Activated T-cell treated with anti-CD3 and anti-CD28 coated beads, Interleukin-2, amount 50 U/mL, for 72 hours (primary cell): Measurements from ENCODE around the gene SDHA. TPM values are rescaled to one million over a fixed set of nuclear protein-coding genes. Genes with fewer than 3 reads are reported as not detected.

Experiments used
- ATAC-seq, 2 donors: fragments of 150-1000 bp; cut with Tn5 transposase; replicated peaks in 1 of 2; 2 replicates each; pipeline ENCODE4 v1.10.0; 2021; ENCODE audit warnings: moderate library complexity in 2 of 2, mild to moderate bottlenecking in 1 of 2
- DNase-seq, 2 donors: peaks; one replicate each; pipeline ENCODE4 v3.0.0; 2021 to 2022; ENCODE audit warnings: mixed read lengths in 1 of 2
- H3K27ac Mint-ChIP-seq: one replicate; pipeline ENCODE4 v1.8.0; 2022; ENCODE audit warnings: mild to moderate bottlenecking, moderate library complexity, mixed read lengths
- H3K27me3 Mint-ChIP-seq: one replicate; pipeline ENCODE4 v1.8.0; 2022; ENCODE audit warnings: low read depth, mixed read lengths
- H3K36me3 Mint-ChIP-seq, 2 donors: one replicate each; pipeline ENCODE4 v1.8.0; 2022; ENCODE audit warnings: mixed read lengths in 2 of 2, mild to moderate bottlenecking in 1 of 2; ENCODE audit not compliant: insufficient read depth in 2 of 2
- H3K4me1 Mint-ChIP-seq: one replicate; pipeline ENCODE4 v1.8.0; 2022; ENCODE audit warnings: low read depth, mixed read lengths
- H3K4me3 Mint-ChIP-seq, 2 donors: one replicate each; pipeline ENCODE4 v1.8.0; 2022; ENCODE audit warnings: mild to moderate bottlenecking in 2 of 2, mixed read lengths in 2 of 2, moderate library complexity in 2 of 2
- H3K9me3 Mint-ChIP-seq, 2 donors: one replicate each; pipeline ENCODE4 v1.8.0; 2022; ENCODE audit warnings: mixed read lengths in 2 of 2
- total RNA-seq, 2 donors: library from RNA; stranded (reverse); gene quantifications; one replicate each; pipeline ENCODE4 v1.2.3, GENCODE V29; 2022

Gene SDHA
- total RNA-seq, 2 donors from 2014 or later: 143 to 144 TPM

GRCh38 chr5:179401-179800 is 38.7 kb upstream of the SDHA start:
- no peaks in the 10 kb centered on the region for H3K36me3 Mint-ChIP-seq
- no peak overlapping the region for H3K27ac Mint-ChIP-seq
- no peaks in the 10 kb centered on the region for H3K4me1 Mint-ChIP-seq
- DNase-seq (no peak), ATAC-seq (no peak)
- H3K9me3 Mint-ChIP-seq: no peaks in the 10 kb centered on the region
- no peaks in the 10 kb centered on the region for H3K27me3 Mint-ChIP-seq
- H3K4me3 Mint-ChIP-seq: no peak overlapping the region

DNA sequence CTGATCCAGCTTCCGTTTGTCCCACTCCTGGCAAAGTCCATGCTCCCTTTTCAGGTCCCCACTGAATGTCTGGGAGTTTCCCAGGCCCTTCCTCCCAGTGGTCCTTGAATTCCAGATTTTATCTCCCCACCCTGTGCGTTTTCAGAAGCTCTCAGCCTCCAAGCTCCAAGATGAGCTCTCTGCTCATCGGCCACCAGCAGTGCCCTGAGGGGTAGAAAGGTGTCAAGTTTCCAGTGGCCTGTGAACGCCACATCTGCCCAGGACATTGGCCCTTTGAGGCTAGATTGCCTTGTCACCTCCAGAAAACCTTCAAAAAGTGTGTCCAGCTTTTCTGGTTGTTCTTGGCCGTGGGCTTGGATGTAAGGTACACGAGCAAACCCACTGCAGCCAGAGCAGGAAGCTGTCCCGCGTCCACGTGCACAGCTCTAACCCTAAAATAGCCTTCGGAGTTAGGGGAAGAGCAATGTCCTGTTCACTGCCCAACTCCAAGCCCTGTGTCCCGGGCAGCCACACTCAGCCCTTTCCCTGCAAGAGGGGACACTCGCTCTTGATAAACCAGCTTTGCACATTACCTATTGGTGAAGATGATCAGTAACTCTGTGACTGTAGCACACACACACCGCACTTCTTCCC is 37.7 kb upstream of the SDHA start:
- Mint-ChIP-seq H3K27ac (no peak overlapping the region), H3K4me1 (no peaks in the 10 kb centered on the region), H3K4me3 (no peak overlapping the region), H3K9me3 (no peaks in the 10 kb centered on the region), H3K36me3 (no peaks in the 10 kb centered on the region), H3K27me3 (no peaks in the 10 kb centered on the region)
- ATAC-seq: no peak
- DNase-seq: no peak

DNA sequence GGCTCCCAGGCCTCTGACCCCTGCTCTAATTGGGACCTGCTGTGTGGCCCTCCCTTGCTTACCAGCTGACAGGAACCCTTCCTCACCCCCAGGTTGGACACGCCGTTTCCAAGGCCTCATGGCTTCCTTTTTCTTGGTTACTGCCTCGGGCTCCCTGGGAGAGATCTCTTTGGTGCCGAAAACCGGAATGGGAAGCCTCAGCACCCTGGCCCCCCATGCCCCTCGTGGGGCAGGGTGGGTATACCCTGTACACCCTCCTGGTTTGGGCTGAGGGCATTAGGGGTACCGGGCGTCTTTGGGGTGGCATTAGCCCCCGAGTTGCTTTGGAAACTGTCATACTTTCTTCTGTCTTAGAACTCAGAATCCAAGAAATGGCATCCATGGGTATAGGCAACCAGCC is 37.0 kb upstream of the SDHA start:
- H3K27me3 Mint-ChIP-seq: no peaks in the 10 kb centered on the region
- no peak overlapping the region for H3K27ac Mint-ChIP-seq
- no peaks in the 10 kb centered on the region for H3K9me3 Mint-ChIP-seq
- no peak overlapping the region for H3K4me3 Mint-ChIP-seq
- H3K36me3 Mint-ChIP-seq: no peaks in the 10 kb centered on the region
- ATAC-seq (no peak), DNase-seq (no peak)
- no peaks in the 10 kb centered on the region for H3K4me1 Mint-ChIP-seq

DNA sequence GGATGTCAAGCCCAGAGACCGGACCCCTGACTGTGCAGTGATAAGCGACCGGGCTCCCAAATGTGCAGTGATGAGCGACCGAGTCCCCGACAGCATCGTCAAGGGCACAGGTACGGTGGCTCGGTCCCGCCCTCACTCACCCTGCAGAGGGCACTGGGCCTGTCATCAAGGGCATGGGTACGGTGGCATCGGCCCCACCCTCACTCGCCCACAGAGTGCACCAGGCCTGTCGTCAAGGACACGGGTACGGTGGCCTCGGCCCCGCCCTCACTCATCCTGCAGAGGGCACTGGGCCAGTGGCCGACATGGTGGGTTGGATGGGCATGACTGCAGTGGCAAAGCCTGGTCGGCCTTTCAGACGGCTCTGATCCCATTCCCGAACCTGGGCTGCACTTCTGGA is 36.6 kb upstream of the SDHA start:
- no peaks in the 10 kb centered on the region for H3K9me3 Mint-ChIP-seq
- no peak overlapping the region for H3K4me3 Mint-ChIP-seq
- H3K27ac Mint-ChIP-seq: no peak overlapping the region
- DNase-seq (no peak), ATAC-seq (no peak)
- H3K36me3 Mint-ChIP-seq: no peaks in the 10 kb centered on the region
- H3K27me3 Mint-ChIP-seq: no peaks in the 10 kb centered on the region
- no peaks in the 10 kb centered on the region for H3K4me1 Mint-ChIP-seq

- no peak for ATAC-seq
- Mint-ChIP-seq H3K9me3 (no peaks in the 10 kb centered on the region), H3K27me3 (no peaks in the 10 kb centered on the region)
Measured at GRCh38 chr5:182126-182525, 36.0 kb upstream of the SDHA start.

DNA sequence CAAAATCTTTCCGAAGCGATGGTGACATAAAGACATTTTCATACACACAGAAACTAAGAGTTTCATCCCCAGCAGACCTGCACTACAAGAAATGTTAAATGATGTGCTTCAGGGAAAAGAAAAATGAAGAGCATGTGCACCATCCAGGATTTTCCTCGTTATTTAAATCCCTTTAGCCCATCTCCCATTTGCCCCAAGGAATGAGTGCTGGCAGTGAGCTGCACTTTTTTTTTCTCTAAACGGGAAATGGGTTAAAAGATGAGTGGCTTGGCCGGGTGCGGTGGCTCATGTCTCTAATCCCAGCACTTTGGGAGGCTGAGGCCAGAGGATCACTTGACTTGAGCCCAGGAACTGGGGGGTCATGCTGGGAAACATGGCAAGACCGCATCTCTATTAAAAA is 33.6 kb upstream of the SDHA start:
- Mint-ChIP-seq H3K27ac (no peak overlapping the region), H3K4me1 (peaks cover 8% of the 10 kb centered on the region)

More at GRCh38 chr5:182126-182525, 36.0 kb upstream of the SDHA start:
- no peak for DNase-seq
- Mint-ChIP-seq H3K4me3 (no peak overlapping the region), H3K27ac (no peak overlapping the region), H3K4me1 (no peaks in the 10 kb centered on the region), H3K36me3 (no peaks in the 10 kb centered on the region)

GRCh38 chr5:185095-186070 is 32.7 kb upstream of the SDHA start:
- H3K27me3 Mint-ChIP-seq: no peaks in the 10 kb centered on the region
- no peak overlapping the region for H3K4me3 Mint-ChIP-seq
- H3K27ac Mint-ChIP-seq: no peak overlapping the region
- ATAC-seq (no peak), DNase-seq (no peak)
- H3K4me1 Mint-ChIP-seq: peaks cover 12% of the 10 kb centered on the region
- no peaks in the 10 kb centered on the region for H3K36me3 Mint-ChIP-seq
- H3K9me3 Mint-ChIP-seq: no peaks in the 10 kb centered on the region

More for the DNA sequence above, 33.6 kb upstream of the SDHA start:
- Mint-ChIP-seq H3K4me3 (no peak overlapping the region), H3K9me3 (no peaks in the 10 kb centered on the region), H3K27me3 (no peaks in the 10 kb centered on the region), H3K36me3 (no peaks in the 10 kb centered on the region)
- ATAC-seq (no peak), DNase-seq (no peak)

DNA sequence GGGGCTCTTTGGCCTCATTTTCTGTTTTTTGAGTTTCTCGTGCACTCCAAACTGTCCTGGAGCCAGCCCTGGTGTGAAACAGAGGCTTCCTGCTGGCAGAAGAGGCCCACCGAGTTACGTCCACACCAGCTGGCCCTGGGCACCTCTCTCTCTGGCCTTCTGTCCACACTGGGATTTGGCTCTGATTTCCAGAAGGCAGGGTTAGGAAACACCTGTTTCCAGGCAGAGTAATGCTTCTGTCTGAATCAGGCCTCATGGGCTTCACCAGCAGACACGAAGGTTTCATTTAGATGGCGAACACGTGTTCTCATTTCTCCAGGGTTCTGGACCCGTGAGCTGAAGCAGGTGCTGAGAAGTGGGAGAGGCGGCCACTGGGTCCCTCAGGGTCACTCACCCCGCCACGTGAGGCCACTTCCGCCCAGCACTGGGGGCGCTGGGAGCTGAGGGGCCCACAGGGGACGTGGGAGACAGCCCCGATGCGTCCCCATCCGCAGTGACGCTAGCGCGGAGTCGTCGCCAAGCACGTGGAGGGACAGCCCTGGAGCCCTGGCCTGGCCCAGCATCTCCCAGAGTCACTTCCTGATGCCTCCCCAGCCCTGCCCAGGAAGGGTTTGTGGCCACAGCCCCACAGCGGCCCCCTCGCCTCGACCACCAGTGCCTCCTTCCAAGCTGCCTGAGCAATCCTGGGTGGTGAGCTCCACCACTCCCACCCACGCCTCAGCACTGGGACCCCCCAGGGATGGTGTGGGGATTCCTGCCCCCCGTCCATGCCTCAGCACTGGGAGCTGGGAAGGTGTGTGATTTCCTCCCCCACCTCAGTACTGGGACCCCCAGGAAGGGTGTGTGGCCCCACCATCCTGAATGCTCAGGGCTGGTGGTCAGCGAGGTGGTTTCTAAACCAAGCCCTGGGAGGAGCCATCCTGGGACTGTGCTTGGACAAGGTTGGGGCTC is 31.8 kb upstream of the SDHA start:
- Mint-ChIP-seq H3K36me3 (no peaks in the 10 kb centered on the region), H3K9me3 (no peaks in the 10 kb centered on the region), H3K4me1 (peaks cover 14% of the 10 kb centered on the region), H3K4me3 (no peak overlapping the region), H3K27ac (no peak overlapping the region), H3K27me3 (no peaks in the 10 kb centered on the region)
- ATAC-seq (no peak), DNase-seq (no peak)

GRCh38 chr5:187042-187431 is 31.1 kb upstream of the SDHA start:
- Mint-ChIP-seq H3K4me3 (no peak overlapping the region), H3K27me3 (no peaks in the 10 kb centered on the region), H3K27ac (no peak overlapping the region), H3K9me3 (no peaks in the 10 kb centered on the region), H3K36me3 (no peaks in the 10 kb centered on the region), H3K4me1 (peaks cover 14% of the 10 kb centered on the region)
- no peak for DNase-seq
- ATAC-seq: no peak

- Mint-ChIP-seq H3K36me3 (no peaks in the 10 kb centered on the region), H3K4me3 (peak overlapping the region; percentile 39 to 47), H3K27me3 (no peaks in the 10 kb centered on the region), H3K27ac (no peak overlapping the region), H3K9me3 (no peaks in the 10 kb centered on the region), H3K4me1 (peaks cover 14% of the 10 kb centered on the region)
- no peak for DNase-seq
- no peak for ATAC-seq
Measured at GRCh38 chr5:187617-188451, 30.3 kb upstream of the SDHA start.

DNA sequence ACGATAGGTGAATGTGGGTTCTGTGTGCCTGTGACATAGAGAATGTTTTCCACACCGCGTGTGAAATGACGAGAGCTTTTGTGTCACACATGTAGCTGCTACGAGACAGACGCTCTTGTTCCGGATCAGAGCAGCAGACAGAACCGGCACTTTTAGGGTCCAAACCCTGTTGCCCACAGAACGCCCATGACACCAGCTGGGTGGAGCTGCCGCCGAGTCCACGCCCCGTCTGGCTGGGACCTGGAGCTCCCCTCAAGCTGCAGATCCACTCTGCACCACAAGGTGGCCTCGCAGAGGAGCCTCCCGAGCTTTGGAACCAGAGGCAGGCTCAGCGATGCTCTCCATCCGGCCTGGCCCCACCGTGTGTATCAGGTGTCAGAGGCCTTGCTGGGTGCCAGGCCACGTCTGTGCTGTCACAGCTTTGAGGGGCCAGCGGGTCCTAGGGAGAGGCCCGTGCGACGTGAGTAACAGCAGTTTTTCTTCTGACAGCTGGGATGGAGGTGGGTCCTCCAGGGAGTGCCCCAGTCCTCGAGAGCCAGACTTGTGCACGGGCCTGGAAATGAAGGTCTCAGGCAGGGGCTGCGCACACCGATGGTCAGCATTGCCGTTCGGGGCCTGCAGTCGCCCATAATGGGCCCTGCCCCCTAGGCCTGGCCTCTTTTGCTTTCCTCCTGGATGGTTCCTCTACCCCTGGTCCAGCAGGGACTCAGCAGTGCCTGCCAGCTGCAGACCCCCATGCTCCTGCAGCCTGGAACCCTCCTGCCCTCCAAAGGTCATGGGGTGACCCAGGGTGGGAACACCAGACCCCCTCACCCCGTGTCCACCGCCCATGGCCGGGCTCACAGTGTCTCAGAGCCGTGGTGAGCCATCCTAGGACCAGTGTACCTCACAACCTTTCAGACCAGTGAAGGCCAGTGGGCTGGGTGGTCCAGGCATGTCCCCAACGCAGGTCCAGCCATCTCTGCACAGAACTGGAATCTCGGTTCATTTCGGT is 29.3 kb upstream of the SDHA start:
- Mint-ChIP-seq H3K4me1 (peaks cover 14% of the 10 kb centered on the region), H3K27me3 (no peaks in the 10 kb centered on the region), H3K36me3 (no peaks in the 10 kb centered on the region), H3K27ac (no peak overlapping the region), H3K4me3 (peak overlapping the region; percentile 39 to 47), H3K9me3 (no peaks in the 10 kb centered on the region)
- peak; percentile 93 to 94 for ATAC-seq
- peak; percentile 92 for DNase-seq
